BLaER1 treated with 17β-estradiol and CSF1 and Interleukin-3, amounts not matched to agents 10 nM and 100 nM (cell line): ENCODE measurements around the gene CSTF1.

Experiments
- H3K27ac ChIP-seq, 11 experiments: shearing (Covaris generic); formaldehyde crosslinking; 2 replicates each; pipeline ENCODE4 v1.8.1; 2022
- H3K27me3 ChIP-seq, 11 experiments: shearing (Covaris generic); formaldehyde crosslinking; 2 replicates each; pipeline ENCODE4 v1.8.1; 2022
- H3K36me3 ChIP-seq, 11 experiments: shearing (Covaris generic); formaldehyde crosslinking; 2 replicates each; pipeline ENCODE4 v1.8.1; 2022
- H3K4me1 ChIP-seq, 10 experiments: shearing (Covaris generic); formaldehyde crosslinking; 2 replicates each; pipeline ENCODE4 v1.8.1; 2022
- H3K4me2 ChIP-seq, 11 experiments: shearing (Covaris generic); formaldehyde crosslinking; 2 replicates each; pipeline ENCODE4 v1.8.1; 2022
- H3K4me3 ChIP-seq, 10 experiments: shearing (Covaris generic); formaldehyde crosslinking; 2 replicates each; pipeline ENCODE4 v1.8.1; 2022
- H3K9ac ChIP-seq, 11 experiments: shearing (Covaris generic); formaldehyde crosslinking; 2 replicates each; pipeline ENCODE4 v1.8.1; 2022
- H3K9me3 ChIP-seq, 11 experiments: shearing (Covaris generic); formaldehyde crosslinking; replicated peaks in 1 of 11; 2 replicates each; pipeline ENCODE4 v1.8.1; 2022
- H4K20me1 ChIP-seq, 11 experiments: shearing (Covaris generic); formaldehyde crosslinking; 2 replicates each; pipeline ENCODE4 v1.8.1; 2022
- Cebpa-rat ChIP-seq, 11 experiments: shearing (Covaris generic); IDR thresholded peaks; 2 replicates each; pipeline ENCODE4 v1.8.1; 2022

CSTF1 gene

GRCh38 chr20:56422824-56423189, 30.4 kb downstream of the CSTF1 start:
- Histone ChIP-seq H3K4me2 (peak overlapping the region in 6 of 11 experiments; percentile 9 to 79 (median 78); a peak in 11 of 22 replicates), H3K9me3 (no peaks in the 10 kb centered on the region), H3K4me1 (peaks cover 0 to 89% (median 51%) of the 10 kb centered on the region in 10 experiments; a peak in 17 of 20 replicates), H3K4me3 (no peak overlapping the region), H3K27ac (no peak overlapping the region), H3K9ac (no peak overlapping the region), H3K36me3 (no peaks in the 10 kb centered on the region), H3K27me3 (peaks cover 0 to 22% (median 0%) of the 10 kb centered on the region in 11 experiments; a peak in 5 of 22 replicates), H4K20me1 (no peaks in the 10 kb centered on the region)
- no peak for TF ChIP-seq Cebpa-rat (IDR thresholded peaks at IDR 0.05)

- no peaks in the 10 kb centered on the region for H4K20me1 ChIP-seq
- H3K9me3 ChIP-seq, result no peaks in the 10 kb centered on the region
- TF ChIP-seq Cebpa-rat (IDR thresholded peaks at IDR 0.05), result no peak
- peaks cover 0 to 24% (median 0%) of the 10 kb centered on the region in 11 experiments; a peak in 5 of 22 replicates for H3K27me3 ChIP-seq
- H3K4me2 ChIP-seq, result peak overlapping the region in 5 of 11 experiments; percentile 57 to 79 (median 79); a peak in 9 of 22 replicates
- no peak overlapping the region for H3K9ac ChIP-seq
- H3K4me1 ChIP-seq, result peaks cover 0 to 89% (median 49%) of the 10 kb centered on the region in 10 experiments; a peak in 17 of 20 replicates
- H3K27ac ChIP-seq, result no peak overlapping the region
- H3K36me3 ChIP-seq, result no peaks in the 10 kb centered on the region
- no peak overlapping the region for H3K4me3 ChIP-seq
Observed at GRCh38 chr20:56423211-56423610, 30.8 kb downstream of the CSTF1 start.

DNA sequence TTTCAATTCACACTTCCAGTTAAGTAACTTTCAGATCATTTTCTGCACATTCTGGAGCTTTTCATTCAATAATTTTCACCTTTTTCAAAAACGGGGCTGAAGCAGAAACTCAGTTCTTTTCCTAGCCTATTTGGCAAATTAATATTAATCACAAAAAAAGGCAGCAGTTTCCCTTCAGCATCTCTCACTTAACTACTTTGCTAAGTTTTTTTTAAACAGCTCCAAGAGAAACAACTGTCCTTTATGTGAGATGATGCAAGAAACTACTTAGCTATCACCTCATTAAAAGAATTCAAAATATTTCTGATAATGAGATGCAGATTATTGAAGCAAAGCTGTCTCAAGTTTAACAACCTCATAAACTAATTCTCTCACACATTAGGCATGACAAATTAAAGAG, 31.4 kb downstream of the CSTF1 start:
- no peak for TF ChIP-seq Cebpa-rat (IDR thresholded peaks at IDR 0.05)
- Histone ChIP-seq H3K4me3 (no peak overlapping the region), H3K9ac (no peak overlapping the region), H3K4me1 (peaks cover 0 to 89% (median 45%) of the 10 kb centered on the region in 10 experiments; a peak in 17 of 20 replicates), H4K20me1 (no peaks in the 10 kb centered on the region; a peak in 1 of 22 replicates), H3K27ac (no peak overlapping the region), H3K4me2 (peak overlapping the region in 2 of 11 experiments; percentile 79; a peak in 3 of 22 replicates), H3K27me3 (peaks cover 0 to 31% (median 0%) of the 10 kb centered on the region in 11 experiments; a peak in 5 of 22 replicates), H3K9me3 (no peaks in the 10 kb centered on the region), H3K36me3 (no peaks in the 10 kb centered on the region)

GRCh38 chr20:56424931-56425330, 32.5 kb downstream of the CSTF1 start:
- H4K20me1 ChIP-seq, result peaks cover 0 to under 1% (median 0%) of the 10 kb centered on the region in 11 experiments; a peak in 1 of 22 replicates
- H3K9ac ChIP-seq, result no peak overlapping the region
- no peak for TF ChIP-seq Cebpa-rat (IDR thresholded peaks at IDR 0.05)

GRCh38 chr20:56426026-56426425, 33.6 kb downstream of the CSTF1 start:
- peak overlapping the region in 2 of 11 experiments; percentile 77 to 88; a peak in 3 of 22 replicates for H3K4me2 ChIP-seq
- no peaks in the 10 kb centered on the region for H3K9me3 ChIP-seq
- peaks cover 0 to 2% (median 0%) of the 10 kb centered on the region in 11 experiments; a peak in 1 of 22 replicates for H4K20me1 ChIP-seq
- H3K27me3 ChIP-seq, result peaks cover 0 to 46% (median 0%) of the 10 kb centered on the region in 11 experiments; a peak in 5 of 22 replicates
- no peak for TF ChIP-seq Cebpa-rat (IDR thresholded peaks at IDR 0.05)
- H3K4me1 ChIP-seq, result peaks cover 9 to 87% (median 40%) of the 10 kb centered on the region in 10 experiments; a peak in 19 of 20 replicates
- H3K36me3 ChIP-seq, result no peaks in the 10 kb centered on the region
- H3K9ac ChIP-seq, result no peak overlapping the region
- no peak overlapping the region for H3K27ac ChIP-seq
- H3K4me3 ChIP-seq, result no peak overlapping the region

More at GRCh38 chr20:56424931-56425330, 32.5 kb downstream of the CSTF1 start:
- H3K4me1 ChIP-seq, result peaks cover 8 to 91% (median 45%) of the 10 kb centered on the region in 10 experiments; a peak in 19 of 20 replicates
- H3K9me3 ChIP-seq, result no peaks in the 10 kb centered on the region
- H3K36me3 ChIP-seq, result no peaks in the 10 kb centered on the region
- no peak overlapping the region for H3K4me2 ChIP-seq
- no peak overlapping the region for H3K4me3 ChIP-seq
- peaks cover 0 to 35% (median 0%) of the 10 kb centered on the region in 11 experiments; a peak in 5 of 22 replicates for H3K27me3 ChIP-seq
- no peak overlapping the region for H3K27ac ChIP-seq

DNA sequence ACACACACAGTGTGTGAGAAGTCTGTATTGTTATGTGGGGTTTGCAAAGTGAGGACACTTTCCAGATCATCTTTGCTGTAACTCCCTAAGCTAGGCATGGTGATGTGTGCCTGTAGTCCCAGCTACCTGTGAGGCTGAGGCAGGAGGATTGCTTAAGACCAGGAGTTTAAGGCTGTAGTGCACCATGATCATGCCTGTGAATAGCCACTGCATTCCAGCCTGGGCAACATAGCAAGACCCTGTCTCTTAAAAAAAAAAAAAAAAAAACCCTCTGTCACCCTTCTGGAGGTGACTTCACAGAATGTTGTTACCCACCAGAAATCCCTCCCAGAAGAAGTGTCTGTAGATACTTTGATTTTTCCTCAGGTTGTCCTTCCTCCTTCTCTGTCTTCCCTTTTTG, 34.5 kb downstream of the CSTF1 start:
- H3K4me1 ChIP-seq, result peaks cover 9 to 78% (median 33%) of the 10 kb centered on the region in 10 experiments; a peak in 19 of 20 replicates
- no peak overlapping the region for H3K4me3 ChIP-seq
- no peak overlapping the region for H3K9ac ChIP-seq
- H4K20me1 ChIP-seq, result peaks cover 0 to 2% (median 0%) of the 10 kb centered on the region in 11 experiments; a peak in 1 of 22 replicates
- H3K36me3 ChIP-seq, result no peaks in the 10 kb centered on the region
- TF ChIP-seq Cebpa-rat (IDR thresholded peaks at IDR 0.05), result no peak
- H3K27me3 ChIP-seq, result peaks cover 0 to 55% (median 0%) of the 10 kb centered on the region in 11 experiments; a peak in 5 of 22 replicates
- H3K9me3 ChIP-seq, result no peaks in the 10 kb centered on the region
- no peak overlapping the region for H3K27ac ChIP-seq
- peak overlapping the region in 4 of 11 experiments; percentile 66 to 88 (median 72); a peak in 8 of 22 replicates for H3K4me2 ChIP-seq

DNA sequence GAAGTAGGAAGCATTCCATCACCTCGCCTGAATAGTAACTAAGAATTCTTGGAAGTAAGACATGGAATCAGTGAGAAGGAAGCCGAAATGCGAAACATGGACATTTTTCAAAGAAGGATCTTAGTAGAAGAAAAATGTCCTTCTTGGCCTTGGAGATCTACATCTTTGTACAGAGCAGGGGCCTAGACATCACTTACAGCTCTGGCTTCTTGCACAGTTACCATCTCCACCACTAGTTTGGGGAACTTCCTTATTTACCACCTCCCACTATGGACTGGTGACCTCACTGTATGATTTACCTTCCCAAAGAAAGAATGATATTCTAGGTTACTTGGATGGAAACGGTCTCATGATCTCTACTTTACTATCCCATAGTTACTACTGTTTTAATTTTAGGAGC, 35.4 kb downstream of the CSTF1 start:
- H4K20me1 ChIP-seq, result peaks cover 0 to 2% (median 0%) of the 10 kb centered on the region in 11 experiments; a peak in 1 of 22 replicates
- no peak overlapping the region for H3K9ac ChIP-seq
- TF ChIP-seq Cebpa-rat (IDR thresholded peaks at IDR 0.05), result no peak
- peaks cover 0 to 62% (median 0%) of the 10 kb centered on the region in 11 experiments; a peak in 5 of 22 replicates for H3K27me3 ChIP-seq
- no peaks in the 10 kb centered on the region for H3K9me3 ChIP-seq
- H3K4me3 ChIP-seq, result no peak overlapping the region
- no peaks in the 10 kb centered on the region for H3K36me3 ChIP-seq
- H3K4me1 ChIP-seq, result peaks cover 9 to 70% (median 24%) of the 10 kb centered on the region in 10 experiments; a peak in 19 of 20 replicates
- H3K4me2 ChIP-seq, result peak overlapping the region in 6 of 11 experiments; percentile 4 to 88 (median 67); a peak in 9 of 22 replicates
- H3K27ac ChIP-seq, result no peak overlapping the region

DNA sequence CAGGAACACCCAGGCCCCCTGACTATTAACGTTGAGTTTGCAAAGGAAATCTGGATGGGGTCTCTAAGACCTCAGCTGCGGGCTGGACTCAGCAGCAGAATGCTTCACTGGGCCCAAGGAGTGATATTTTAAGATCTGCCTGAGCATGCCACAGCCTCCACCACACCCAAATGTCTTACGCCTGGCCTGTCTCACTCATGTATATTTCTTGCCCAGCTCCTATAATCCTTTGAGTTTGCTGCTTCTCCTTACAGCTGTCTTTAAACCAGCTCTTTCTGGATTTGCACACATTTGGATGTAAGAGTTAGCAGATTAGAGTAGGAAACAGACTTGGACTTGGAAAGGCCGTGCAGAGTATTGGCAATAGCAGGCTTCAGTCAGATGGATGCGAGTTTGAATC, 36.0 kb downstream of the CSTF1 start:
- peaks cover 9 to 68% (median 21%) of the 10 kb centered on the region in 10 experiments; a peak in 19 of 20 replicates for H3K4me1 ChIP-seq
- peaks cover 0 to 67% (median 0%) of the 10 kb centered on the region in 11 experiments; a peak in 5 of 22 replicates for H3K27me3 ChIP-seq
- peaks cover 0 to 2% (median 0%) of the 10 kb centered on the region in 11 experiments; a peak in 1 of 22 replicates for H4K20me1 ChIP-seq
- H3K9ac ChIP-seq, result no peak overlapping the region
- no peak for TF ChIP-seq Cebpa-rat (IDR thresholded peaks at IDR 0.05)
- H3K4me3 ChIP-seq, result no peak overlapping the region
- no peak overlapping the region for H3K27ac ChIP-seq
- H3K4me2 ChIP-seq, result peak overlapping the region in 5 of 11 experiments; percentile 36 to 88 (median 68); a peak in 9 of 22 replicates
- no peaks in the 10 kb centered on the region for H3K9me3 ChIP-seq
- H3K36me3 ChIP-seq, result no peaks in the 10 kb centered on the region

- peaks cover 0 to 2% (median 0%) of the 10 kb centered on the region in 11 experiments; a peak in 1 of 22 replicates for H4K20me1 ChIP-seq
- TF ChIP-seq Cebpa-rat (IDR thresholded peaks at IDR 0.05), result no peak
- no peaks in the 10 kb centered on the region for H3K36me3 ChIP-seq
- H3K9me3 ChIP-seq, result no peaks in the 10 kb centered on the region
- no peak overlapping the region for H3K9ac ChIP-seq
- no peak overlapping the region for H3K4me3 ChIP-seq
- H3K4me2 ChIP-seq, result peak overlapping the region in 7 of 11 experiments; percentile 43 to 88 (median 68); a peak in 12 of 22 replicates
- H3K4me1 ChIP-seq, result peaks cover 9 to 68% (median 21%) of the 10 kb centered on the region in 10 experiments; a peak in 19 of 20 replicates
- no peak overlapping the region for H3K27ac ChIP-seq
- peaks cover 0 to 72% (median 0%) of the 10 kb centered on the region in 11 experiments; a peak in 5 of 22 replicates for H3K27me3 ChIP-seq
Observed at GRCh38 chr20:56428881-56429280, 36.4 kb downstream of the CSTF1 start.
